GM19240 (cell line): Measurements from ENCODE around the gene BPTF.
"Not testable (repeated sequence)": the region's sequence is repeated elsewhere in the genome, so short reads cannot be mapped to it uniquely, and the experiment has no call there.

Experiments
- DNase-seq: peaks from one replicate; pipeline ENCODE4 v3.0.0; 2011; ENCODE audit warnings: low spot score; ENCODE audit not compliant: insufficient read length

Gene BPTF

DNA sequence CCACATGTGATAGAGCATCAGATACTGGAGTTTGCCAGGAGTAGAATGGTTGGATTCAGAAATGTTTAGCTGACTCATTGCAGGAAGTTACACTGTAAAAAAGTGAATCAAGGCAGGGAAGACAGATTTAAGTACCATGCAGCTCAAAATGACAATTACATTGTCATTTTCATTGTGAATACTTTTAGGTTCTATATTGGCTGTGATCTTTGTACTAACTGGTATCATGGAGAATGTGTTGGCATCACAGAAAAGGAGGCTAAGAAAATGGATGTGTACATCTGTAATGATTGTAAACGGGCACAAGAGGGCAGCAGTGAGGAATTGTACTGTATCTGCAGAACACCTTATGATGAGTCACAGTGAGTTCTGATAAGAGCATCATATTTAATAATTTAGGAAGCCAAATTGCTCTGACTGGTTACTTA, 137.9 kb downstream of the BPTF start:
- peak; percentile 10 for DNase-seq

- no peak for DNase-seq
These were observed 145.5 kb downstream of the BPTF start for GRCh38 chr17:67970783-67971182.

- DNase-seq = no peak
These were observed 148.9 kb downstream of the BPTF start for GRCh38 chr17:67974185-67974584.

- no peak for DNase-seq
These were observed 149.3 kb downstream of the BPTF start for GRCh38 chr17:67974598-67975066.

DNA sequence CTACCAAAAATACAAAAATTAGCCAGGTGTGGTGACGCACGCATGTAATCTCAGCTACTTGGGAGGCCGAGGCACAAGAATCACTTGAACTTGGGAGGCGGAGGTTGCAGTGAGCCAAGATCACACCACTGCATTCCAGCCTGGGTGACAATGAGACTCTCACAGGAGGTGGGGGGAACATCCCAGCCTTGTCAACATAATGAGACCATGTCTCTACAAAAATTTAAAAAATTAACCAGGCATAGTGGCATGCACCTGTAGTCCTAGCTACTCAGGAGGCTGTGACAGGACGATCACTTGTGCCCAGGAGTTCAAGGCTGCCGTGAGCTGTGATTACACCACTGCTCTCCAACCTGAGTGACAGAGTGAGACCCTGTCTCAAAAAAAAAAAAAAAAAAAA, 151.0 kb downstream of the BPTF start:
- not testable (repeated sequence) for DNase-seq

GRCh38 chr17:67980456-67980855, 155.2 kb downstream of the BPTF start:
- no peak for DNase-seq

DNA sequence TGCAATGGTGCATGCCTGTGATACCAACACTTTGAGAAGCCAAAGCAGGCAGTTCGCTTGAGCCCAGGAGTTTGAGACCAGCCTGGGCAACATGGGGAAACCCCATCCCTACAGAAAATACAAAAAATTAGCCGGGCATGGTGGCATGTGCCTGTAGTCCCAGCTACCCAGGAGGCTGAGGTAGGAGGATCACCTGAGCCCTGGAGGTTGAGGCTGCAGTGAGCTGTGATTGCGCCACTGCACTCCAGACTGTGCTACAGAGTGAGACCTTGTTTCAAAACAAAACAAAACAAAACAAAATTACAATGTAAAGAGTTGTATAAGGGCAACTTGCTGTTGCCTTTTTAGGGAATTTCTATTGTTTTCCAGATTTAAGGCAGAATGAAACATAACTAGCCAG, 155.6 kb downstream of the BPTF start:
- DNase-seq = not testable (repeated sequence)

DNA sequence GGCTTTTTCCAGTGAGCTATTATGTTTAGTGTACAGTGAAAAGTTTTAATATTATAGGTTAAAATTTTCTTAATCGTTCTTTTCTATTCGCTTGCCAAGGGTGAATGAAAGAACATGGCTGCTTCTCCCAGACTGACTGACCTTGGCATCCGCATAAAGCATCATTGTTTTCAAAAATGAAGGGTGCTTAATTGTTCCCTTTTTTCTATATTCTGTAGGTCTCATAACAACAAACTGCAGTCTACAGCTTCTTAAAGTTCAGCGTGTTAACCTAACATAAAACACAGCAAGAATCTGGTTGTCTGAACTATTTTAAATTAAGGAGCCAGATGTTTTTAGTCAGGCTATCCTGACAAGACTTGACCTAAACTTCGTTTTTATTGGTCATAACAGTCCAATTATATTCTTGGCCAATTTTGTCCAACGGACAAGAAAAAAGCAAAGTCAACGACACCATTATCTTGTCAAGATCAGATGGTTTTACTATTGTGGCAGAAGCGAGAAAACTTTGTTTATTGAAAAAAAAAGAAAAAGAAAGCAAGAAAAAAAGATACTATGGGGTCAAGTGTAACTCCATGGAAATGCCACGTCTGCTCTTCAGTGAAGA, 156.8 kb downstream of the BPTF start:
- no peak for DNase-seq

GRCh38 chr17:67982686-67983382, 157.5 kb downstream of the BPTF start:
- DNase-seq = no peak

DNA sequence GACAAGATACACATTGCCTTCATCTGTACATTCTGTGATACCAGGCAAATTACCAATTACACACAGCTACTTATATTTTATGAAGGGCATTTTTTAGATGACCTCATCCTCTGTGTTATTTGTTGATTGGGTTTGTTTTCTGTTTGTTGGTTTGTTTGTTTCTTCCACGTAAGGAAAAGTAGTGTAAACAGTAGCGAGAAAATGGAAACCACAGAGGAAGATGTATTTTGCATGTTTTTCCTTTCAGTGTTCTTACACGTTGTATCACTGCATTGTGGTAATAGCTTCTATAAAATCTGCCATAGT, 158.0 kb downstream of the BPTF start:
- no peak for DNase-seq

DNA sequence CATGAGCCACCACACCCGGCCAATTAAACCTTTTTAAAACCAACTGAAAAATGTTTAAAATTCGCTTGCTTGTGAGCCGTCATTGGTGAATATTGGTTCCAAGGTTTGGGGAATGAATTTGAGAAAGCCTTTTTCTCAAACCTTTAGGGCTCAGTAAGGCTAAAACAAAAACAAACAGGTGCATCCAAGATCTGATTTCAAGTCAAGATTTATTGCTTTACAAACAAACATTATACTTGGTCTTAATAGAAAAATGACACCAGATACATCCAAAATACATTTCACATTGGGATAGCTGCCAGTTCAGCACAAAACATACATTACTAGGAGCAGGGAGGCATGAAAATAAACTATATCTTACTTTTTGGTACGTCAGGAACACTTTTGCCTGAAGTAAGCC, 165.6 kb downstream of the BPTF start:
- DNase-seq = no peak

- no peak for DNase-seq
These were observed 167.3 kb downstream of the BPTF start for GRCh38 chr17:67992548-67993152.

- peak; percentile 83 for DNase-seq
These were observed 168.1 kb downstream of the BPTF start for GRCh38 chr17:67993153-67993997.

DNA sequence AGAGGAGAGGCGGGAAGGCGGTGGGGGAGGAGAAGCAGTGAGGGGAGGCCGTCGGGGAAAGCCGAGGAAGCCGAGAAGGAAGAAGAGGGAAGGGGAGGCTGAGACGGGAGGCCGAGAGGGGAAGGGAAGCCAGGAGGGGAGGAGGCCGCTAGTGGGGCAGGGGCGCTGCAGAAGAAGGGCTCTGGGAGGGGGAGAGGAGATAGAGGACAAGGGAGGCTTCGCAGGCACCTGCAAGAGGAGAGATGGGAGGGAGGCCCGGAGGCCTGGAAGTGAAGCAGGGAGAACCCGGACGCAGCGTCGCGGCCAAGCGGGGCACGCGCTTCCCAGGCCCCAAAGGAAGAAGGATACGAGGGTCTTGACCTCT, 168.7 kb downstream of the BPTF start:
- DNase-seq = peak; percentile 23

DNA sequence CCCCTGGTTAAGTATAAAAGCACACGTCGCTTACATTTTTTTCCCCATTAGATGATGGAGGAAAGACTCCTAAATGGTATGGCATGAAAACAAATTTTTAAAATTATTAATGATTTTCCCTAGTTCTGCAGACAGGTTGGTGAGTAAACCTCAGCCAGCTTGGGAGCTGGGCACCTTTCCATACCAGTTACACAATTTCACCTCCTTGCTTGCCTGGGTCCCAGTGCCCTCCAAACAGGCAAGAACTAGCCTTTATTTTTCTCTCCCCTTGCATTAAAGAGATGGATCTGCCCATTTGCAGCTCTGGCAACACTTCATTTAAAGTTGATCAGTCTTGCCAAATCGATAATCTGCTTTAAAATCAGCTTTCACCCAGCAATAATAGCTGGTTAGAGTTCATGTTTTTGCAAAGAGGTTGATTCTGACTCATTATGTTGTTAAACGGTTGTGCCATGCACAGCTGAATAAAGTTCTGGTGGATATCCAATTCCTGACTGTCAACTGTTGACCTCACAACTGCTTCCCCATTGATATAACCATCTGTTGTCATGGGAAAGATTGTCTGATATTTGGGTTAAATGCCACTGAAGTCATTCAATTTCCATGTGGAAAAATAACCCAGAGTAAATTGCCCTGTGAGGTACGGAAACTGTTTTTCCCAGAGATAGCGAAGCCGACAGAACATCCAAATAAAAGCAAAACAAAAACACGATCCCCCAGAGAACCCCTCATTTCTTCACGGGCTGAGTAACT, 169.7 kb downstream of the BPTF start:
- no peak for DNase-seq

GRCh38 chr17:67995570-67996263, 170.4 kb downstream of the BPTF start:
- no peak for DNase-seq

DNA sequence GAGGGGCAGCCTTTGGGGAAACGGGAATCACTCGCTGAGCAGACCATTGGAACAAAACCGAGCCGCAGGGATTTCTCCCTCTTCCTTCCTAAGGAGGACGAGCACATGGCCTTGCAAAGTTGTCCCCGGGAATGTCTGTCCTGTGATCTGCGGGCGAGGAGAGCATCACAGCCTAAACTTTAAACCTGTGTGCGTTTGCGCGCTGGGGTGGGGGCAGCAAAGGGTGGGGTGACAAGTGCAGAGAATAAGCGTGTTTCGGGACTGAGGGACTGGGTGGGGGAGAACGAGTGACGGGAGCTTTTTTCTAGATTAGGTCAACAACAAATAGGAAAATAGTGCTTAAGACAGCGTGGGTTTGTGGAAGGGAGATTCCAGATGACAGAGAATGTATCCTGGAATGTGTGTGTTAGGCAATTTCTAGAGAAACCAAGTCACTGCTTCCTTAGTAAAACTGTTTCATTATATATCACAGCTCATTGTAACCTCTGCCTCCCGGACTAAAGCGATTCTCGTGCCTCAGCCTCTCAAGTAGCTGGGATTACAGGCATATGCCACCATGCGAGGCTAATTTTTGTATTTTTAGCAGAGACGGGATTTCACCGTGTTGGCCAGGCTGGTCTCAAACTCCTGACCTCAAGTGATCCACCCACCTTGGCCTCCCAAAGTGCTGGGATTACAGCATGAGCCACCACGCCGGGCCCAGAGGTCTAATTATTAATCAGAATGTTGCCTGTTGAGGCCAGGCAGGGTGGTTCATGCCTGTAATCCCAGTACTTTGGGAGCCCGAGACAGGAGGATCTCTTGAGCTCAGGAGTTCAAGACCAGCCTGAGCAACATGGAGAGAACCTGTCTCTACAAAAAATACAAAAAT, 171.2 kb downstream of the BPTF start, which contains the start of gene C17orf58:
TSS of gene C17orf58 (minus strand) at position 169 of the 871 bp plus-strand sequence. CDS start 271 bp downstream, outside the sequence.
- not testable (repeated sequence) for DNase-seq

DNA sequence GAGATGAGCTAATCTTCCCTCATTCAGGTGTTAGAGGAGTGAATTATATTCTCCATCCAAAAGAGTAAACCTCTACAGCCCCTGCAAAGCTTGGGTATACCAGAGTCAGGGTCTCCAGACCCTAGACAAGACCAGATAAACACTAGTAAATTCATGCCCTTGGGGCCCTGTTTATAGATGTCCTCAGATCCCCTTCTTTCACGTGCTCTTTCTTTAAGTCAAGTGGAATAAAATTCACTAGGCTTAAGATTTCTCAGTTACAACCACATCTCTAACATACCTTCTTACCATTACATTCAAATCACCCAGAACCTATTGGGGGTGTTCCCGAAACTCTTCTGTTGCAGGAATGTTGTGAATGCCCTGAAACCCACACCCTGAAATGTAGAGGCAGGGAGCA, 173.2 kb downstream of the BPTF start:
- DNase-seq = no peak

DNA sequence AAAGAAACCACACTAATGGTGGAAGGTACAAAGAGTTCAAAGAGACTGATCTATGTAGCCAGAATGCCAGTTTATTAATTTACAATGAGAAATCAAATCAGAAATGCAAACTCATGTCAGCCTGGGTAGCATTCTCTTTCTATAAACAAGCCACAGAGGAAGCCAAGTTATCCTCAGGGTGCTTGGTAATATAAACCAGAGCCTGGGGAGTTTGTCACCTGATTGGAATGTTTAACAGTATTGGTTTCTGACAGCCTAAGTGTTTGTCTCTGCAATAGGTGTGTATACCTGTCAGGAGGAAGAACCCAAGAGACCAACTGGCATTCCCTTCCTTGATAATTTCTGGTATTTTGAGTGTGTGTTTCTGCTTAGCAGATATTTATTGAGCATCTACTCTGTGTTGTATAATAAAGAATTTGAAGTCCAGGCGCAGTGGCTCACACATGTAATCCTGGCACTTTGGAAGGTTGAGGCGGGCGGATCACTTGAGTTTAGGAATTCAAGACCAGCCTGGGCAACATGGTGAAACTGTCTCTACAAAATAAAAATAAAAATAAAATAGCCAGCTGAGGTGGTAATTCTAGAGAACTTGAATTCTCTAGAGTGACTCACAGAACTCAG, 174.1 kb downstream of the BPTF start:
- DNase-seq = no peak
